ENCODE results near the gene PRKCH. TPM values are rescaled to one million over a fixed set of nuclear protein-coding genes. Genes with fewer than 3 reads are reported as not detected.

The PRKCH gene
- total RNA-seq, 1 experiment from 2014 or later: 5.0 TPM

- DNase-seq (ENCODE audit: low spot score): no peak
Measured at GRCh38 chr14:61565836-61566536, 244.6 kb downstream of the PRKCH start.

- DNase-seq (ENCODE audit: low spot score): no peak
Measured at GRCh38 chr14:61566537-61567225, 245.3 kb downstream of the PRKCH start.

- no peak for DNase-seq (ENCODE audit: low spot score)
Measured at GRCh38 chr14:61567838-61568571, 246.6 kb downstream of the PRKCH start.

GRCh38 chr14:61568572-61569011 lies 247.2 kb downstream of the PRKCH start:
- DNase-seq (ENCODE audit: low spot score): no peak

- peak; percentile 13 for DNase-seq (ENCODE audit: low spot score)
Measured at GRCh38 chr14:61569308-61569707, 247.9 kb downstream of the PRKCH start.

- peak; percentile 95 for DNase-seq (ENCODE audit: low spot score)
Measured at GRCh38 chr14:61569812-61570548, 248.6 kb downstream of the PRKCH start.

GRCh38 chr14:61570549-61571290 lies 249.3 kb downstream of the PRKCH start:
- peak; percentile 13 for DNase-seq (ENCODE audit: low spot score)

- DNase-seq (ENCODE audit: low spot score): no peak
Measured at GRCh38 chr14:61571917-61572316, 250.5 kb downstream of the PRKCH start.

GRCh38 chr14:61573321-61573720 lies 251.9 kb downstream of the PRKCH start:
- DNase-seq (ENCODE audit: low spot score): no peak

- DNase-seq (ENCODE audit: low spot score): no peak
Measured at GRCh38 chr14:61573748-61574513, 252.6 kb downstream of the PRKCH start.

GRCh38 chr14:61574514-61574807 lies 253.1 kb downstream of the PRKCH start:
- no peak for DNase-seq (ENCODE audit: low spot score)

GRCh38 chr14:61575126-61575525 lies 253.7 kb downstream of the PRKCH start:
- DNase-seq (ENCODE audit: low spot score): no peak

- peak; percentile 28 for DNase-seq (ENCODE audit: low spot score)
Measured at GRCh38 chr14:61575551-61576150, 254.3 kb downstream of the PRKCH start.

- peak; percentile 61 for DNase-seq (ENCODE audit: low spot score)
Measured at GRCh38 chr14:61577506-61577931, 256.1 kb downstream of the PRKCH start.

GRCh38 chr14:61578745-61579144 lies 257.4 kb downstream of the PRKCH start:
- DNase-seq (ENCODE audit: low spot score): peak; percentile 41

- DNase-seq (ENCODE audit: low spot score): no peak
Measured at GRCh38 chr14:61581340-61581739, 260.0 kb downstream of the PRKCH start.

GRCh38 chr14:61581955-61582615 lies 260.7 kb downstream of the PRKCH start:
- no peak for DNase-seq (ENCODE audit: low spot score)

- no peak for DNase-seq (ENCODE audit: low spot score)
Measured at GRCh38 chr14:61582815-61583214, 261.4 kb downstream of the PRKCH start.

GRCh38 chr14:61584331-61584741 lies 263.0 kb downstream of the PRKCH start:
- DNase-seq (ENCODE audit: low spot score): peak; percentile 66

Data from H4 (cell line).